Ishikawa (cell line): ENCODE measurements around the gene SRPX2.

ENCODE experiments used
- CEBPB ChIP-seq: IDR thresholded peaks from 2 replicates; pipeline ENCODE4 v1.6.1; 2012
- CREB1 ChIP-seq: IDR thresholded peaks from 2 replicates; pipeline ENCODE4 v1.6.1; 2012; ENCODE audit warnings: low read depth
- EGR1 ChIP-seq: IDR thresholded peaks from 2 replicates; pipeline ENCODE4 v1.6.1; 2012
- EP300 ChIP-seq: IDR thresholded peaks from 2 replicates; pipeline ENCODE4 v1.6.1; 2012; ENCODE audit warnings: borderline replicate concordance
- FOXM1 ChIP-seq: IDR thresholded peaks from 2 replicates; pipeline ENCODE4 v1.6.1; 2012; ENCODE audit warnings: low read depth, borderline replicate concordance
- MAX ChIP-seq: IDR thresholded peaks from 2 replicates; pipeline ENCODE4 v1.6.1; 2012
- NFIC ChIP-seq: IDR thresholded peaks from 2 replicates; pipeline ENCODE4 v1.6.1; 2012
- RAD21 ChIP-seq: IDR thresholded peaks from 2 replicates; pipeline ENCODE4 v1.6.1; 2012; ENCODE audit warnings: low read depth
- TAF1 ChIP-seq: IDR thresholded peaks from 2 replicates; pipeline ENCODE4 v1.6.1; 2012; ENCODE audit warnings: low read depth, mild to moderate bottlenecking
- TCF12 ChIP-seq: IDR thresholded peaks from 2 replicates; pipeline ENCODE4 v1.6.1; 2012; ENCODE audit warnings: low read depth
- TEAD4 ChIP-seq: IDR thresholded peaks from 2 replicates; pipeline ENCODE4 v1.6.1; 2012
- USF1 ChIP-seq: IDR thresholded peaks from 2 replicates; pipeline ENCODE4 v1.6.1; 2012
- YY1 ChIP-seq: IDR thresholded peaks from 2 replicates; pipeline ENCODE4 v1.6.1; 2012; ENCODE audit warnings: low read depth
- ZBTB7A ChIP-seq: IDR thresholded peaks from 2 replicates; pipeline ENCODE4 v1.6.1; 2012; ENCODE audit warnings: low read depth
- TF ChIP-seq, protein P1 (sequence below): IDR thresholded peaks from 2 replicates; pipeline ENCODE4 v1.6.1; 2012; ENCODE audit warnings: low read depth, mild to moderate bottlenecking

Gene SRPX2

DNA sequence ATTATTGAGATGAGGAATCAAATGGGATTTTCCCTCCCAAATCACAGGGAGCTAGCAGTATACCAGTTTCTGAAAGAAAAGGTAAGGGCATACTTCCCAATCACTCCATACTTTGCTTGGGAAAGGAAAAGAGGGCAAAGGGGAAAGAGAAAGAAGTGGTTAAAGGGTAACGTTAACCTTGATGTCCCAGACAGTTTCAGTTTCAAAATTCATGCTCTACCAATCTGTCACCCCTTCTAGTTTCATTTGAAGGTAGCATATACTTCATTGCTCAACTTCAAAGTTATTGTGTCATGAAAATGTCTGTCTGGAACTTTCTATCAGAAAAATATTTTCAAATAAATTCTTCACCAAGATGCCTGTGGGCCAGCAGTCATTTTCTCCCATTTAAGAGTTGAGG, 43.2 kb upstream of the SRPX2 start:
- no peak for TF ChIP-seq ZBTB7A

GRCh38 chrX:100606753-100607152, 37.2 kb upstream of the SRPX2 start:
- no peak for TF ChIP-seq USF1
- no peak for TF ChIP-seq EGR1
- no peak for TF ChIP-seq TEAD4
- no peak for TF ChIP-seq EP300
- no peak for TF ChIP-seq ZBTB7A
- TF ChIP-seq CEBPB: no peak
- TF ChIP-seq TAF1: no peak
- no peak for TF ChIP-seq FOXM1
- TF ChIP-seq, protein P1, sequence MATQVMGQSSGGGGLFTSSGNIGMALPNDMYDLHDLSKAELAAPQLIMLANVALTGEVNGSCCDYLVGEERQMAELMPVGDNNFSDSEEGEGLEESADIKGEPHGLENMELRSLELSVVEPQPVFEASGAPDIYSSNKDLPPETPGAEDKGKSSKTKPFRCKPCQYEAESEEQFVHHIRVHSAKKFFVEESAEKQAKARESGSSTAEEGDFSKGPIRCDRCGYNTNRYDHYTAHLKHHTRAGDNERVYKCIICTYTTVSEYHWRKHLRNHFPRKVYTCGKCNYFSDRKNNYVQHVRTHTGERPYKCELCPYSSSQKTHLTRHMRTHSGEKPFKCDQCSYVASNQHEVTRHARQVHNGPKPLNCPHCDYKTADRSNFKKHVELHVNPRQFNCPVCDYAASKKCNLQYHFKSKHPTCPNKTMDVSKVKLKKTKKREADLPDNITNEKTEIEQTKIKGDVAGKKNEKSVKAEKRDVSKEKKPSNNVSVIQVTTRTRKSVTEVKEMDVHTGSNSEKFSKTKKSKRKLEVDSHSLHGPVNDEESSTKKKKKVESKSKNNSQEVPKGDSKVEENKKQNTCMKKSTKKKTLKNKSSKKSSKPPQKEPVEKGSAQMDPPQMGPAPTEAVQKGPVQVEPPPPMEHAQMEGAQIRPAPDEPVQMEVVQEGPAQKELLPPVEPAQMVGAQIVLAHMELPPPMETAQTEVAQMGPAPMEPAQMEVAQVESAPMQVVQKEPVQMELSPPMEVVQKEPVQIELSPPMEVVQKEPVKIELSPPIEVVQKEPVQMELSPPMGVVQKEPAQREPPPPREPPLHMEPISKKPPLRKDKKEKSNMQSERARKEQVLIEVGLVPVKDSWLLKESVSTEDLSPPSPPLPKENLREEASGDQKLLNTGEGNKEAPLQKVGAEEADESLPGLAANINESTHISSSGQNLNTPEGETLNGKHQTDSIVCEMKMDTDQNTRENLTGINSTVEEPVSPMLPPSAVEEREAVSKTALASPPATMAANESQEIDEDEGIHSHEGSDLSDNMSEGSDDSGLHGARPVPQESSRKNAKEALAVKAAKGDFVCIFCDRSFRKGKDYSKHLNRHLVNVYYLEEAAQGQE: no peak
- no peak for TF ChIP-seq MAX

- TF ChIP-seq RAD21 (peak; percentile 26; the same call in 1 of the 2 replicates), CEBPB (no peak), YY1 (no peak), USF1 (no peak), EGR1 (no peak)
Observed at GRCh38 chrX:100609591-100609990, 34.4 kb upstream of the SRPX2 start.

DNA sequence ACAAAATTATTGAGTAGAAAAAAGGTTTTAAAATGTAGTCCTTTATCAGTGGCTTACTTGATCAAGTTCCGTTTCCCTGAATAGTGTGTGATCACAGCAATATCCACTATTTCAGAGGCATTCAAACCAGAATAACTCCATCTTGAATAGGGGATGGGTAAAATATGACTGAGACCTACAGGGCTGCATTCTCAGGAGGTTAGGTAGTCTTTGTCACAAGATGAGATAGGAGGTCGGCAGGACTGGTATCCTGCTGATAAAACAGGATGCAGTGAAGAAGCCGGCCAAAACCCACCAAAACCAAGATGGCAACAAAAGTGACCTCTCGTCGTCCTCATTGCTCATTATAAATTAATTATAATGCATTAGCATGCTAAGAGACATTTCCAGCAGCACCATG, 32.0 kb upstream of the SRPX2 start:
- no peak for TF ChIP-seq TCF12
- TF ChIP-seq ZBTB7A: no peak
- no peak for TF ChIP-seq EP300
- TF ChIP-seq CEBPB: no peak
- TF ChIP-seq EGR1: no peak
- no peak for TF ChIP-seq RAD21
- no peak for TF ChIP-seq FOXM1
- TF ChIP-seq, protein P1: no peak
- no peak for TF ChIP-seq TAF1
- TF ChIP-seq NFIC: no peak

DNA sequence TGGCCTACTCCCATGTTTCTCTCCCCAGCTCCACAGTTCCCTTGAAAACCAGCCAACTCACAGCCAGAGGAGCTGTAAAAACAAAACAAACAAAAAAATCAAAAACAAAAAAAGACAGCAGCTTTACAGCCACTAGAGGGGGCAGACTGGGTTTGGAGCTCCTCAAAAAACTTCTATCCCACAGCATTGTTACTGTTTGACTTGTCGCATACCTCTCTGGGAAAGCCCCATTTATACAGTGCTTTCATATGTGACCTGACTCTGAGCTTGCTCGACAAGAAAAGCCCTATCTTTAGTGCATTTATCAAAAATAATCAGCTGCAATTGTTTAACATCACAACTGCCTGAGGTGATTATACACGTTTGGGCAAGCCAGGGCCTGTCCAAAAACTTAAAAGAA, 29.0 kb upstream of the SRPX2 start:
- TF ChIP-seq FOXM1 (no peak), CREB1 (no peak), NFIC (no peak), TEAD4 (no peak), ZBTB7A (no peak), EP300 (no peak)

- TF ChIP-seq EP300 (no peak), TEAD4 (no peak), EGR1 (no peak), TCF12 (no peak), ZBTB7A (no peak)
Observed at GRCh38 chrX:100623001-100623400, 21.0 kb upstream of the SRPX2 start.

GRCh38 chrX:100625985-100626491, 18.0 kb upstream of the SRPX2 start:
- TF ChIP-seq YY1 (no peak), EGR1 (no peak), NFIC (no peak), ZBTB7A (no peak), FOXM1 (no peak), EP300 (no peak), USF1 (no peak), CREB1 (no peak), TCF12 (no peak), MAX (no peak), CEBPB (no peak), TEAD4 (no peak), TAF1 (no peak), RAD21 (no peak)
